Stomach smooth muscle (tissue), 2 donors: Measurements from ENCODE around the gene PLCG1.

ENCODE experiments used
- H3K27ac ChIP-seq: one replicate; pipeline ENCODE4 v1.7.0; 2013; ENCODE audit warnings: mild to moderate bottlenecking, low read length, inconsistent platforms
- H3K27me3 ChIP-seq, 2 donors: one replicate each; pipeline ENCODE4 v1.7.0; 2013; ENCODE audit warnings: low read length in 2 of 2; ENCODE audit not compliant: insufficient read depth in 2 of 2, control insufficient read depth in 1 of 2
- H3K36me3 ChIP-seq, 2 donors: one replicate each; pipeline ENCODE4 v1.7.0; 2013; ENCODE audit warnings: low read length in 2 of 2; ENCODE audit not compliant: control insufficient read depth in 2 of 2, insufficient read depth in 2 of 2
- H3K4me1 ChIP-seq: one replicate; pipeline ENCODE4 v1.7.0; 2013; ENCODE audit warnings: low read length; ENCODE audit not compliant: control insufficient read depth, insufficient read depth
- H3K4me3 ChIP-seq, 2 donors: one replicate each; pipeline ENCODE4 v1.7.0; 2013; ENCODE audit warnings: low read length in 2 of 2
- H3K9ac ChIP-seq, 2 donors: one replicate each; pipeline ENCODE4 v1.7.0; 2013; ENCODE audit warnings: low read length in 2 of 2, mild to moderate bottlenecking in 1 of 2
- H3K9me3 ChIP-seq, 2 donors: one replicate each; pipeline ENCODE4 v1.7.0; 2013; ENCODE audit warnings: low read length in 2 of 2; ENCODE audit not compliant: control insufficient read depth in 2 of 2
- donor health status: healthy.
- donor health status: Pancreatic carcinoma.

PLCG1 gene

DNA sequence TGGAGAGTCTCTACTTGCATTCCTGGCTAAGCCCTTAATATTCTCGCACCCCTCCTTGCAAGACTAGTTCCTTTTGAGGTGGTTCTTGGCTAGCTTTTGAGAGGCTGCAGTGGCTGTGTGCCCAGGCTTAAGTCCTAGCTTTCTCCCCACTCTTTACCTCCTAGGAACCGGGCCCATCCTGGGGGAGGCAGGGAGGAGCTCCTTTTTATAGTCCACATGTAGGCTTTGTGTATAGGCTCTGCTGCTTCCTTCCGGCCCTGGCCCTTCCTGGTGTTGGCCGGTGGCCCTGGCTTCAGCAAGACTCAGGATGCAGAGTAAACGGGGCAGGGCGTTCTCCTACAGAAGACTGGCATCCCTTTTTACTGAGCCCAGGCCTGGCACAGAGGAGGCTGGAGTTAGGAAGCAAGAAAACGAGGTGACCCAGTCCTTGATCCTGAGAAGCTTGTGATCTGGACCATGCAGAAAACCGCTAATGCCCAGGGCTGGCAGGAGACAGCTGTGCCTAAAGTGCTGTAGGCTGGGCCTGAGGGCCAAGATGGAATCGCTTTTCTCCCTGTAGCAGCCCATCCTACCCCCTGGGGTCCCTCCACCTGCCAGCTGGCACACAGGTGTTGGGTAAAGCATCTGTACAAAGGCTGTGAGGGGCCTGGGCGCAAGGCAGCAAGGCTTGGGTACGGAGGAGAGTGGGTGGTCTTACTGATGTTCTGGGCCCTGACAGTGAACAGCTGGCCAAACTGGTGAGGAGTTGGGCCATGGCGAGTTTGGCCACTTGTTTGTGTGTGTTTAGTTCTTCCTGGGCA is 8.7 kb downstream of the PLCG1 start:
- Histone ChIP-seq H3K27ac (peak overlapping the region; percentile 37), H3K9ac (no peak overlapping the region), H3K9me3 (no peaks in the 10 kb centered on the region), H3K4me3 (no peak overlapping the region), H3K27me3 (no peaks in the 10 kb centered on the region), H3K4me1 (peaks cover 64% of the 10 kb centered on the region), H3K36me3 (peaks cover 0 to 8% of the 10 kb centered on the region in 2 donors)

DNA sequence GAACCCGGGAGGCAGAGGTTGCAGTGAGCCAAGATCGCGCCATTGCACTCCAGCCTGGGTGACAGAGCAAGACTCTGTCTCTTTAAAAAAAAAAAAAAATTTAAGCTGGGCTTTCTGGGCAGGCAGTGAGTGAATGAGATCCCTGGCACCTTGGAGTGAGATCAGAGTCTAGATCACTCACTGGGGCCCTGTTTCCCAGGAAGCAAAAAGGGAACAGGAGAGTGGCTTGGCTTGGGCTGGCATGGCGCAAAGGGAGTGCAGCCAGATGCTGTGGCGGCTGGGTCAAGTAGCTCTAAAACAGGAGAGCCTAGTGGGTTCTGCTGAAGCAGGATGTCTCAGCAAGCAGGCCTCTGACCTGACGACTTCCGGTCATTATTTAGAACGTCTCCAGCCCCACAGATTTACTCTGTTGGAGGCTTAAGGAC is 10.4 kb downstream of the PLCG1 start:
- Histone ChIP-seq H3K4me1 (peaks cover 50% of the 10 kb centered on the region), H3K9me3 (no peaks in the 10 kb centered on the region), H3K36me3 (peaks cover 0 to 9% of the 10 kb centered on the region in 2 donors), H3K27me3 (no peaks in the 10 kb centered on the region), H3K4me3 (peak overlapping the region in 1 of 2 donors; percentile 22), H3K9ac (peak overlapping the region in 1 of 2 donors; percentile 13), H3K27ac (no peak overlapping the region)

DNA sequence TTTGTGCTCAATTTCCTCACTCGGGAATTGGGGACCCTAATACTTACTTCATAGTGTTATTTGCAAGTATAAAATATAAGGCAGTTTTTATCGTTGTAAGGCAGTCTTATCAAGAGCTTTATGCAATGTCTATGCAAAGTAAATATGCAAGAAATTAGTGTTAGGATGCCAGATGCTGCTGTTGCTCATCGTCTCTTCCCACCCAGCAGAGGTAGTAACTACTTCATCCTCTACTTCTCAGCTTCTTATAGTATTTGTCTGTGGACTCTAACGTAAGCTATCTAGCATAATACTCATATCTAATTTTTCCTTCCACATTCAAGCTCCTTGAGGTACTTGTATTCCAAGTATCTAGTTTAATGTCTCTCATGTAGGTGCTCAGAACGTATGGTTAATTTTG is 11.6 kb downstream of the PLCG1 start:
- Histone ChIP-seq H3K4me3 (no peak overlapping the region), H3K9me3 (no peaks in the 10 kb centered on the region), H3K36me3 (peaks cover 0 to 9% of the 10 kb centered on the region in 2 donors), H3K9ac (no peak overlapping the region), H3K27ac (no peak overlapping the region), H3K4me1 (peaks cover 46% of the 10 kb centered on the region), H3K27me3 (no peaks in the 10 kb centered on the region)

GRCh38 chr20:41150664-41151063 is 13.3 kb downstream of the PLCG1 start:
- H3K9ac ChIP-seq = no peak overlapping the region
- no peaks in the 10 kb centered on the region for H3K9me3 ChIP-seq
- H3K4me1 ChIP-seq = peaks cover 52% of the 10 kb centered on the region
- H3K27me3 ChIP-seq = no peaks in the 10 kb centered on the region
- no peak overlapping the region for H3K27ac ChIP-seq
- peaks cover 0 to 4% of the 10 kb centered on the region in 2 donors for H3K36me3 ChIP-seq
- no peak overlapping the region for H3K4me3 ChIP-seq

DNA sequence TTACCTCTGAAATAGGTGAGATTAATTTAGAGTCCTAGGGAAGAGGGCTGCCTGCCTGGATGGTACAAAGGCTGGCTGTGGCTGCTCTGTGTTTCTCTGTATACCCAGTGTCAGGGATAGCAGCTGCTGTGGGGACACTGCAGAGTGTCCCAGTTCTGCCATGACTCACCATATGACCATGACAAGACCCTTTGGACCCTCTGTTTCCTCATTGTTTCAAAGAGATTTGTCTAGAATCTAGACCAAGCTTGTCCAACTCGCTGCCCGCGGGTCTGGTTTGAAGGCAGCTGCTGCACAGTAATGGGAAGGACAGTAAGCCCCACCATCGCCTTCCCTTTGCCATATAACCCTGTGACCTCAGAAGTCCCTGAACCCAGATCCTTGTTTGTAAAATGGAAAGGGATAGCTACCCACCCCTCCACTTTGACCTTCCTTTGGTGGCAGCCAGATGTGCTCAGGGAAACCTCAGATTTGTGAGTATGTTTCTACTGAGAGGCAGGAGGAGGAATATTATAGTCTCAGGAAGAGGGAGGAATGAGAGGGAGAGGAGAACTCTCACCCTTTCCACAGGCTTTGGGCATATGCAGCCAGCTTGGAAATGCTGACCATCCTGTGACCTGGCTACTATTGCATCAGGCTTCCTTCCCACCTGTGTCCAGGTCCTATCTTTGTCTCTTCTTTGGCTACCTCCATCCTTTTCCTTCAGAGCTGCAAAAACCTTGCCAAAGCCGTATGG is 14.0 kb downstream of the PLCG1 start:
- H3K4me3 ChIP-seq = no peak overlapping the region
- peaks cover 52% of the 10 kb centered on the region for H3K4me1 ChIP-seq
- H3K9me3 ChIP-seq = no peaks in the 10 kb centered on the region
- peaks cover 0 to 4% of the 10 kb centered on the region in 2 donors for H3K36me3 ChIP-seq
- no peaks in the 10 kb centered on the region for H3K27me3 ChIP-seq
- H3K9ac ChIP-seq = no peak overlapping the region
- no peak overlapping the region for H3K27ac ChIP-seq

- Histone ChIP-seq H3K27ac (no peak overlapping the region), H3K9ac (peak overlapping the region in 1 of 2 donors; percentile 13), H3K4me3 (no peak overlapping the region), H3K36me3 (peaks cover 0 to 4% of the 10 kb centered on the region in 2 donors), H3K27me3 (no peaks in the 10 kb centered on the region), H3K4me1 (peaks cover 48% of the 10 kb centered on the region), H3K9me3 (no peaks in the 10 kb centered on the region)
Observed at GRCh38 chr20:41152108-41152757, 14.9 kb downstream of the PLCG1 start.

GRCh38 chr20:41154436-41155176 is 17.3 kb downstream of the PLCG1 start:
- Histone ChIP-seq H3K9ac (no peak overlapping the region), H3K4me1 (peaks cover 44% of the 10 kb centered on the region), H3K27me3 (no peaks in the 10 kb centered on the region), H3K4me3 (no peak overlapping the region), H3K27ac (peak overlapping the region; percentile 24), H3K9me3 (no peaks in the 10 kb centered on the region), H3K36me3 (peaks cover under 1 to 5% of the 10 kb centered on the region in 2 donors)

DNA sequence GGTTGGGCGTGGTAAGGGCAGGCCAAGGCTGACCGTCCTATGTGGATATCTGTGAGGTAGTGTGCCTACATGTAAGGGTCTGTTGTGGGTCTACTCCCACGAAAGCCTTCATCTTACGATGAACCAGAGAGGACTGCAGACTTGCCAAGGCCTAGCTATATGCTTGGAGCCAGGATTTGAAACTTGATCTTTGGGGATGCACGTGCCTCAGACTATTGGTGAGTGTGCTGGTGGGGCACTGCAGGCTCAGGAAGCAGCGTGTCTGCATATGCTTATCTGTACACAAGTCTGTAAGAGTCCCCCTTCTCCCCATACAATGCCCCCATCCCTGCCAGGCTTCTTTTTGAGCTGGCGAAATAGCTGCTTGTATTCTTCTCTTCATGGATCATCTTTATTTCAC is 17.9 kb downstream of the PLCG1 start:
- H3K9ac ChIP-seq = no peak overlapping the region
- peaks cover 40% of the 10 kb centered on the region for H3K4me1 ChIP-seq
- H3K27ac ChIP-seq = no peak overlapping the region
- H3K27me3 ChIP-seq = no peaks in the 10 kb centered on the region
- H3K36me3 ChIP-seq = peaks cover 6 to 12% of the 10 kb centered on the region in 2 donors
- H3K9me3 ChIP-seq = no peaks in the 10 kb centered on the region
- no peak overlapping the region for H3K4me3 ChIP-seq

- Histone ChIP-seq H3K4me1 (peaks cover 37% of the 10 kb centered on the region), H3K27ac (no peak overlapping the region), H3K4me3 (no peak overlapping the region), H3K9ac (peak overlapping the region in 1 of 2 donors; percentile 13), H3K27me3 (no peaks in the 10 kb centered on the region), H3K36me3 (peaks cover 15 to 24% of the 10 kb centered on the region in 2 donors), H3K9me3 (no peaks in the 10 kb centered on the region)
Observed at GRCh38 chr20:41158082-41158625, 20.8 kb downstream of the PLCG1 start.

DNA sequence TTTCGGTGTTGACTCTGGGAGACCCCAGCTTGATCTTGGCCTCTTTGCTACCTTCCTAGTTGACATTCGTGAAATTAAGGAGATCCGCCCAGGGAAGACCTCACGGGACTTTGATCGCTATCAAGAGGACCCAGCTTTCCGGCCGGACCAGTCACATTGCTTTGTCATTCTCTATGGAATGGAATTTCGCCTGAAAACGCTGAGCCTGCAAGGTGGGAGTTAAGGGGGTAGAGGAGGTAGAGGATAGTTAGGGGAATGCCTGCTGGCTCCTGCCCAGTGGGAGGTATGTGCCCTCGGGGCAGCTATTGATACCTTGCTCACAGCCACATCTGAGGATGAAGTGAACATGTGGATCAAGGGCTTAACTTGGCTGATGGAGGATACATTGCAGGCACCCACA is 22.2 kb downstream of the PLCG1 start:
- peaks cover 28% of the 10 kb centered on the region for H3K4me1 ChIP-seq
- no peak overlapping the region for H3K9ac ChIP-seq
- no peaks in the 10 kb centered on the region for H3K27me3 ChIP-seq
- no peak overlapping the region for H3K27ac ChIP-seq
- peaks cover 28 to 37% of the 10 kb centered on the region in 2 donors for H3K36me3 ChIP-seq
- no peak overlapping the region for H3K4me3 ChIP-seq
- H3K9me3 ChIP-seq = no peaks in the 10 kb centered on the region
